ENCODE data around the gene ADA. TPM values are rescaled to one million over a fixed set of nuclear protein-coding genes. Genes with fewer than 3 reads are reported as not detected.
"Not testable (repeated sequence)": the region's sequence is repeated elsewhere in the genome, so short reads cannot be mapped to it uniquely, and the experiment has no call there.

The ADA gene
- total RNA-seq, 4 donors from 2014 or later: 7.6 to 14.5 (median 10.4) TPM

DNA sequence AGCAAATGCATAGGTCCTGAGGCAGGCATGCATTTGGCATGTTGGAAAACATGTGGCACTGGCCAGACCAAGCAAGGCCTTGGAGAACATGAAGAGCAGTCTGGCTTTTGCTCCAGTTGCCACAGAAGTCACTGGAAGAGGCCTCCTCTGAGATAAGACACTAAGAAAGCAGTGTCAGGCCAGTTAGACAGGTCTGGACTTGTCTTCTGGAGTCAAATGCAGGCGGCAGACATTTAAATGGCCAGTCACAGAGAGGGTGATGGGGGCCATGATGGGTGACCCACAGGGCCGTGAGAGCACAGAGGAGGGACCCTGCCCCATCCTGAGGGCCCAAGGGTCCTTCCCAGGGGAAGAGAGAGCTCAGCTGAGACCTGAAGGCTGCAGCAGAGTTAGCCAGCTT, 26.7 kb upstream of the ADA start:
- no peaks in the 10 kb centered on the region for H3K27me3 ChIP-seq
- no CpG with 5 or more reads among the region's 2 CpGs for WGBS, 2 donors (ENCODE audit: low coverage in 1 of 2)
- no peak for ATAC-seq
- no peak overlapping the region for H3K4me3 ChIP-seq
- no peaks in the 10 kb centered on the region for H3K9me3 ChIP-seq
- no peak overlapping the region for H3K27ac ChIP-seq
- TF ChIP-seq, protein P1, sequence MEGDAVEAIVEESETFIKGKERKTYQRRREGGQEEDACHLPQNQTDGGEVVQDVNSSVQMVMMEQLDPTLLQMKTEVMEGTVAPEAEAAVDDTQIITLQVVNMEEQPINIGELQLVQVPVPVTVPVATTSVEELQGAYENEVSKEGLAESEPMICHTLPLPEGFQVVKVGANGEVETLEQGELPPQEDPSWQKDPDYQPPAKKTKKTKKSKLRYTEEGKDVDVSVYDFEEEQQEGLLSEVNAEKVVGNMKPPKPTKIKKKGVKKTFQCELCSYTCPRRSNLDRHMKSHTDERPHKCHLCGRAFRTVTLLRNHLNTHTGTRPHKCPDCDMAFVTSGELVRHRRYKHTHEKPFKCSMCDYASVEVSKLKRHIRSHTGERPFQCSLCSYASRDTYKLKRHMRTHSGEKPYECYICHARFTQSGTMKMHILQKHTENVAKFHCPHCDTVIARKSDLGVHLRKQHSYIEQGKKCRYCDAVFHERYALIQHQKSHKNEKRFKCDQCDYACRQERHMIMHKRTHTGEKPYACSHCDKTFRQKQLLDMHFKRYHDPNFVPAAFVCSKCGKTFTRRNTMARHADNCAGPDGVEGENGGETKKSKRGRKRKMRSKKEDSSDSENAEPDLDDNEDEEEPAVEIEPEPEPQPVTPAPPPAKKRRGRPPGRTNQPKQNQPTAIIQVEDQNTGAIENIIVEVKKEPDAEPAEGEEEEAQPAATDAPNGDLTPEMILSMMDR (IDR thresholded peaks at IDR 0.05): no peak
- TF ChIP-seq POLR2A (IDR thresholded peaks at IDR 0.05) (no peak), EP300 (IDR thresholded peaks at IDR 0.05) (no peak), POLR2AphosphoS5 (IDR thresholded peaks at IDR 0.05) (no peak)
- H3K36me3 ChIP-seq: no peaks in the 10 kb centered on the region
- peaks cover 0 to under 1% (median 0%) of the 10 kb centered on the region in 3 donors for H3K4me1 ChIP-seq

DNA sequence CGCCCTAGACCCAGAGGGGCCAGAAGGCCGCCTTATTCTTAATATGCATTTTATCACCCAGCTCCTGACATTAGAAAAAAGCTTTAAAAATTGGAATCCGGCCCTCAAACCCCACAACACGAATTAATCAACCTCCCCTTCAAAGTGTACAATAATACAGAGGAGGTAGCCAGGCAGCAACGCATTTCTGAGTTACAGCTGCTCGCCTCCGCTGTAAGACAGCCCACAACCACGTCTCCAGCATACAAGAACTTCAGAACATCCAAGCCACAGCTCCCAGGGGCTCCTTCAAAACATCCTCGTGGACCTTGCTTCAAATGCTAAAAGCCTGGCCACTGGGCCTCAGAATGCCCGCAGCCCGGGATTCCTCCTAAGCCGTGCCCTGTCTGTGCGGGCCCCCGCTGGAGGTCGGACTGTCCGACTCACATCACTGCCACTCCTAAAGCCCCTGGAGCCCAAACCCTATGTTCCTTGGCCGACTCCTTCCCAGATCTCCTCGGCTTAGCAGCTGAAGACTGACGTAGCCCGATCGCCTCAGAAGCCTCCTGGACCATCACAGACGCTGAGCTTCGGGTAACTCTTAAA, 20.9 kb upstream of the ADA start:
- not testable (repeated sequence) for H3K27me3 ChIP-seq, ATAC-seq, H3K4me1 ChIP-seq, H3K4me3 ChIP-seq, H3K36me3 ChIP-seq, H3K27ac ChIP-seq, H3K9me3 ChIP-seq
- 79 to 85% methylated on average over 6 to 16 of the region's 23 CpGs for WGBS, 2 donors (ENCODE audit: low coverage in 1 of 2)

- 60 to 65% methylated on average over 1 to 5 of the region's 7 CpGs for WGBS, 2 donors (ENCODE audit: low coverage in 1 of 2)
Observed at GRCh38 chr20:44671541-44671940, 20.0 kb upstream of the ADA start.

GRCh38 chr20:44670851-44671250, 19.4 kb upstream of the ADA start:
- H3K27ac ChIP-seq, H3K9me3 ChIP-seq, ATAC-seq, H3K27me3 ChIP-seq, H3K4me3 ChIP-seq, H3K36me3 ChIP-seq, H3K4me1 ChIP-seq: not testable (repeated sequence)
- WGBS, 2 donors (ENCODE audit: low coverage in 1 of 2): 85 to 86% methylated on average over 6 to 9 of the region's 9 CpGs

More at GRCh38 chr20:44671541-44671940, 20.0 kb upstream of the ADA start:
- not testable (repeated sequence) for H3K9me3 ChIP-seq, H3K27ac ChIP-seq, H3K36me3 ChIP-seq, H3K4me1 ChIP-seq, H3K27me3 ChIP-seq, ATAC-seq, H3K4me3 ChIP-seq

- no peak overlapping the region for H3K4me3 ChIP-seq
- H3K27ac ChIP-seq: no peak overlapping the region
- no peaks in the 10 kb centered on the region for H3K4me1 ChIP-seq
- WGBS, 2 donors (ENCODE audit: low coverage in 1 of 2): 60 to 75% methylated on average over 1 to 3 of the region's 3 CpGs
- H3K9me3 ChIP-seq: no peaks in the 10 kb centered on the region
- TF ChIP-seq, protein P1 (IDR thresholded peaks at IDR 0.05): no peak
- TF ChIP-seq EP300 (IDR thresholded peaks at IDR 0.05) (no peak), POLR2AphosphoS5 (IDR thresholded peaks at IDR 0.05) (no peak), POLR2A (IDR thresholded peaks at IDR 0.05) (no peak)
- no peak for ATAC-seq
- H3K27me3 ChIP-seq: peaks cover 8% of the 10 kb centered on the region
- no peaks in the 10 kb centered on the region for H3K36me3 ChIP-seq
Observed at GRCh38 chr20:44666066-44666465, 14.6 kb upstream of the ADA start.

DNA sequence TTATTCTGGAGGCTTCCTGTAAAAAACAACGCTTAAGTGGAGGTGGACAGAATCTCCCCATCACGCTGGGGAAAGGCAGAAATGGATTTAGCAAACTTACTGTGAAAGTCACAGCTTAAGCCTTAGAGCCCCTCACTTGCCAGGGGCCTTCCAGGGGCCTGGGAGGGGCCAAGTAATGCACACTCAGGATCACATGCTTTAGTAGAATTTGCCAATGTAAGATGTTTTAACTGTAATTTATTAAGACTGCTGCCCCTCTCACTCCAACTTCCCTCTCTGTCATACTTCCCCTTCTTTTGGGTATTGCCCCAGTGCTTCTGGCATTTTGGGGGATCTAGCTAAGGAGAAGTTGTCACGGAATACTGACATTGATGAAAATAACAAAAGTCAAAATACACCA, 12.6 kb upstream of the ADA start:
- Histone ChIP-seq H3K27ac (no peak overlapping the region), H3K9me3 (no peaks in the 10 kb centered on the region), H3K4me1 (no peaks in the 10 kb centered on the region), H3K36me3 (no peaks in the 10 kb centered on the region), H3K4me3 (no peak overlapping the region), H3K27me3 (peaks cover 8% of the 10 kb centered on the region)
- no peak for TF ChIP-seq POLR2A (IDR thresholded peaks at IDR 0.05)
- TF ChIP-seq, protein P1 (IDR thresholded peaks at IDR 0.05): no peak
- no peak for TF ChIP-seq EP300 (IDR thresholded peaks at IDR 0.05)
- TF ChIP-seq POLR2AphosphoS5 (IDR thresholded peaks at IDR 0.05): no peak
- 27 to 100% methylated on average over 1 to 3 of the region's 3 CpGs for WGBS, 2 donors (ENCODE audit: low coverage in 1 of 2)
- ATAC-seq: peak; percentile 43
